HG02938 (cell line): ENCODE data around the gene IFNL1.
"Not testable (repeated sequence)": the region's sequence is repeated elsewhere in the genome, so short reads cannot be mapped to it uniquely, and the experiment has no call there.

Experiments
- ATAC-seq: cut with Tn5 transposase; IDR thresholded peaks from one replicate; pipeline ENCODE4 v1.9.1; 2021; ENCODE audit warnings: mild to moderate bottlenecking, moderate library complexity; ENCODE audit not compliant: unreplicated experiment

IFNL1 gene

DNA sequence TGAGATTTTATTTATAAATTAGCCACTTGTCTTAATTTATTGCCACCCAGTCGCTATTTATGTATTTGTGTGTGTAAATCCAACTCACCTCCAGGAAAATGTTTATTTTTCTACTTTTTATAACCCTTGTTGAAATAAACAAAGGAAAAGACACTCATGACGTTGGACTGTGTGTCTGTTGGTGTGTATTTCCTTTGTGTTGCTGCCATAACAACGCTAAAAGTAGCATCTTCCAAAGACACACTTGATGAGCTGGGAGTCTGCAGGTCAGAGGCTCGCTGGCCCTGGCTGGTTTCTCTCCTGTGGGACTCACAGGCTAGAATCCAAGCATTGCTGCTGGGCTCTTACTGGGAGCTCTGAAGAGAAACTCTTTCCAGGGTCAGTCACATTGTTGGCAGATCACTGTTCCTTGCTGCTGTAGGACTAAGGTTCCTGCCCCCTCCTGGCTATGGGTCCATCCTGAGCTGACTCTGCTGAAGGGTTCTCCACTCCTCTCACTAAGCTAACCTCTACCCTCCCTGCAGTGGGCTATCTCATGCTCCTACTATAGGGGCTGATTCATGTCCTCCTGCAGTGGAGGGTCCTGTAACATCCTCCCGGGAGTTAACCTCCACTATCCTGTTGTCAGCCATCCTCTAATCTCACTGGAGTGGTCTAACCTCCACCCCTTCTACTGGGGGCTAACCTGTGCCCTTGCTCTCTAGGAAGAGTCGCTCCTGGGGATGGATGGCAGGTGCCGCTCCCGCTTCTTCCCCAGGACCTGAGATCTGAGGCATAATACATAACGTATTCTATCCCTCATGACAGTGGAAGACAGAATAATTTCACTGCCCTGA, 26.0 kb upstream of the IFNL1 start:
- ATAC-seq, result no peak

DNA sequence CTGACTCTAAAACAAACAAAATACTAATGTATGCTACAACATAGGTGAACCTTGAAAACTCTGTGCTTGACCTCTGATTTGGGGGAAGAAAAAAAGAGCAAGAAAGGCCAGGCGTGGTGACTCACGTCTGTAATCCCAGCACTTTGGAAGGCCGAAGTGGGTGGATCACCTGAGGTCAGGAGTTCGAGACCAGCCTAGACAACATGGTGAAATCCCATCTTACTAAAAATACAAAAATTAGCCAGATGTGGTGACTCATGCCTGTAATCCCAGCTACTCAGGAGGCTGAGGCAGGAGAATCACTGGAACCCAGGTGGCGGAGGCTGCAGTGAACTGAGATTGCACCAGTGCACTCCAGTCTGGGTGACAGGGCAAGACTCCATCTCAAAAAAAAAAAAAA, 22.3 kb upstream of the IFNL1 start:
- not testable (repeated sequence) for ATAC-seq

DNA sequence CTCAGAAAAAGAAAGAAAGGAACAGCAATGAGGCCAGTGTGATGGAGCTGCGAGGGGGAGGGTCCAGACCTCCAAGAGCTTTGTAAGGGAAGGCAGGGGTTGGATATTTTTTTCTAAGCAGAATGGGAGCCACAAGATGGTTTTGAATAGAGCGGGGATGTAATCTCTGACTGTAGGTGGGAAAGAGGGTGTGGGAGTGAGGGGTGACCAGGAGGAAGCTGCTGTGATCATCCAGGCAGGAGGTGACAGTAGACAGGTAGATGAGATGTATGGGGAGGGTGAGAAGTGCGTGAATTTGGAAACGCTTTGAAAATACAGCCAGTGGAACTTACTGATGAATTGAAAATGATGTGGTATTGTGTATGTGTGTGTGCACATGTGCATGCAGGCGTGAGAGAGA, 20.6 kb upstream of the IFNL1 start:
- ATAC-seq, result no peak

- ATAC-seq, result no peak
These were observed 19.5 kb upstream of the IFNL1 start for GRCh38 chr19:39276740-39277139.

- no peak for ATAC-seq
These were observed 18.6 kb upstream of the IFNL1 start for GRCh38 chr19:39277598-39277997.

GRCh38 chr19:39282021-39282420, 14.2 kb upstream of the IFNL1 start:
- no peak for ATAC-seq

DNA sequence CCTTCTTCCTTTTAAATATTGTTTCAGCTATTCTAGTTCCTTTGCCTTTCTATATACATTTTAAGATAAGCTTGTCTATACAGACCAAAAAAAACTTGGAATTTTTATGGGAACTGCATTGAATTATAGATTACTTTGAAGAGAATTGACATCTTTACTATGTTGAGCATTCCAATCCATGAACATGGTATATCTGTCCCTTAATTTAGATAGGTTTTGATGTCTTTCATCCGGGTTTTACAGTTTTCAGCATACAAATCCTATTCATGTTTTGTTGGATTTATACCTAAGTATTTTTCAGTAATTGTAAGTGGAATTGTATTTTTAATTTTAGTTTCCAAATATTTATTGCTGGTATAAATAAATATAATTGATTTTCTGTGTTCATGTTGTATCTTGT, 12.2 kb upstream of the IFNL1 start:
- no peak for ATAC-seq

DNA sequence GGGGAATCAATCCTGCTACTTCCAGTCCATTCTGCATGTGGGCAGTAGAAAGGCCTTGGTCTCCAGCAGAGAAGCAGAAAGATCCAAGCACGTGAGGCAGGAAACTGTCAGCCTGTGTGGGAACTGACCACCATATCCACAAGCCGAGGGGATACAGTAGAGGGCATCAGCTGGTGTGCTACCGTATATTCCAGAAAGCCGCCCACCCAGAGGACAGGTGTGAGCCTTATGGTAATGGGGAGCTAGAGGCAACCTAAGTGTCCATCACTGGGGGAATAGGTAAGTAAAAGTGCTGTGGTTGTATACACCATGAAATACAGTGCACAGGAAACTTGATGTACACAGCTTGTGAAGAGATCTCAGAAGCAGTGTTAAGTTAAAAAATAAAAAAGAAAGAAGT, 2.8 kb upstream of the IFNL1 start:
- ATAC-seq, result no peak

DNA sequence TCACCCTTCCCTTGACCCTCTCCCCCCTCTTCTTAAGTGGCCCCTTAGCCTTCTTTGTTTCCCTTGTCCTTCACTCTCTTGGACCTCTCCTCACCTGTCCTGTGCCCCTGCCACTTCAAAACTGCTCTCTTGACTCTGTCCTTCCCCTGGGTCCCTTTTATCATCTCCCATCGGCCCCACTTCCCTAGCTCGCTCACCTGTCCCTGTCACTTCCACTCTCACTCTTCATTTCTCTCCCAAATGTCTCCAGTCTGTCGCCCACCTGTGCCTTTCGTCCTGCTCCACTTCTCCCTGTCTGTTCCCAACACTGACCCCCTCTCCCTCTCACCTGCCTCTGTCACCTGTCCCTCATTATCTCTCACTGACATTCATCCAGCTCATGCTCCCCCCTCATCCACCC, 699 bp downstream of the IFNL1 start:
- ATAC-seq, result no peak

DNA sequence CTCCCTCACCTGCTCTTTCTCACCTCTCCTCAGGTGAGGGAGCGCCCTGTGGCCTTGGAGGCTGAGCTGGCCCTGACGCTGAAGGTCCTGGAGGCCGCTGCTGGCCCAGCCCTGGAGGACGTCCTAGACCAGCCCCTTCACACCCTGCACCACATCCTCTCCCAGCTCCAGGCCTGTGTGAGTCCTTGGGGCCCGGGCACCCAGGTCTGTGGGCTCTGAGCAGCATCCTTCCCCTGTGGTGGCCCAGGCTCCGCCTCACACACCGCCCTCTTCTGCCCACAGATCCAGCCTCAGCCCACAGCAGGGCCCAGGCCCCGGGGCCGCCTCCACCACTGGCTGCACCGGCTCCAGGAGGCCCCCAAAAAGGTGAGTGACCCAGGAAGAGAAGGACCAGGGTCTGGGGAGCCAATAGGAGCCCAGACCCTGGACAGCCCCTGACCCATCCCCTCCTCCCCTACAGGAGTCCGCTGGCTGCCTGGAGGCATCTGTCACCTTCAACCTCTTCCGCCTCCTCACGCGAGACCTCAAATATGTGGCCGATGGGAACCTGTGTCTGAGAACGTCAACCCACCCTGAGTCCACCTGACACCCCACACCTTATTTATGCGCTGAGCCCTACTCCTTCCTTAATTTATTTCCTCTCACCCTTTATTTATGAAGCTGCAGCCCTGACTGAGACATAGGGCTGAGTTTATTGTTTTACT, 1.9 kb downstream of the IFNL1 start:
- ATAC-seq, result no peak

DNA sequence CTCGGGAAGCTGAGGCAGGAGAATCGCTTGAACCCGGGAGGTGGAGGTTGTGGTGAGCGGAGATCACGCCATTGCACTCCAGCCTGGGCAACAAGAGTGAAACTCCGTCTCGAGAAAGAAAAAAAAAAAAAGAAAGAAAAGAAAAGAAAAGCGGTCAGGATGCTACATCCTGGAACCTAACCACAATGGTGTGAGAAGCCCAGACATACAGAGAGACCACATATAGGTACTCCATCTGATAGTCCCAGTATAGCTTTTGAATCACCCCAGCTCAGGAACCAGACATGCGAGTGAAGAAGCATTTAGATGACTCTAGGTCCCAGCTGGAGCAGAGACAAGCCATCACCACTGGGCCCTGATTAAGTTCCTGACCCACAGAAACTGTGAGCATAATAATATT, 3.2 kb downstream of the IFNL1 start:
- ATAC-seq, result no peak

DNA sequence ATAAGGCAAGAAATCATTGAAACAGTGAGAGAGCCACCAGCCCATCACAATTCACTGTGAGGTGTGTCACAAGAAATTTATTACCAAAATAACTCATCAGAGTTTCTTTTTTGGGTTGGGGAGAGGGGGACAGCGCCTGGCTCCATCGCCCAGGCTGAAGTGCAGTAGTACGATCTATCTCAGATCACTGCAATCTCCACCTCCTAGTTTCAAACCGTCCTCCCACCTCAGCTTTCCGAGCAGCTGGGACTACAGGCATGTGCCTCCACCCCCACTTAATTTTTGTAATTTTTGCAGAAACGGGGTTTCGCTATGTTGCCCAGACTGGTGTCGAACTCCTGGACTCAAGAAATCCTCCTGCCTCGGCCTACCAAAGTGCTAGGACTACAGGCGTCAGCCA, 3.6 kb downstream of the IFNL1 start:
- ATAC-seq, result no peak

GRCh38 chr19:39301021-39301420, 4.8 kb downstream of the IFNL1 start:
- ATAC-seq, result no peak

GRCh38 chr19:39301562-39301961, 5.4 kb downstream of the IFNL1 start:
- no peak for ATAC-seq

DNA sequence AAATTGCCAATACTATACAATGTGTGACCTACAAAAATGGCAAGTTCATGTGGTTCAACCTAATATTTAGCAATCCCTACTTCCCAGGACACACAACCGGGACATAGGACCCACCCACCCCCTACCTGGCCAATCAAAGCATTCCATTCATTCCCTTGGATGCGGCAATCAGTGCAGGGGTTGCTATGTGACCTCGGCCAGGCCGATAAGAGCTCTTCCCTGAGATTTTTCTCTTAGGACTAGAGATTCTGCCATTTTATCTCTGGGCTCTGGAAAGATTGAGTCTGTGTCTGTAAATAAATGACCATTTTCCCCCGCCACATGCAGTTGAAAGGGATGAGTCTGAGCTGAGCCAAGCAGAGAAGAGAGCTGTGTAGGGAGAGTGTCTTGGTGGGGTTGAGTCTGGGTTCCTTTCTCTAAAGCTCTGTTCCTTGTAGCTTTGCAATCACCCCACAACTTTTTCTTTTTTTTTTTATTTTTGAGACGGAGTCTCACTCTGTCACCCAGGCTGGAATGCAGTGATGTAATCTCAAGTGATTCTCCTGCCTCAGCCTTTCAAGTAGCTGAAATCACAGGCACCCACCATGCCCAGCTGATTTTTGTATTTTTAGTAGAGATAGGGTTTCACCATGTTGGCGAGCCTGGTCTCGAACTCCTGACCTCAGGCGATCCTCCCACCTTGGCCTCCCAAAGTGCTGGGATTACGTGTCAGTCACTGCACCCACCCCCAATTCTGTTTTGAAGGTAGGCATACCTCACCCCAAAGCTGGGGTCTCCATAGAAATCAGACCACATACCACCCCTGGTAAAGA, 7.4 kb downstream of the IFNL1 start:
- ATAC-seq, result no peak

- ATAC-seq, result no peak
These were observed 7.9 kb downstream of the IFNL1 start for GRCh38 chr19:39304185-39304513.

- no peak for ATAC-seq
These were observed 8.7 kb downstream of the IFNL1 start for GRCh38 chr19:39304701-39305571.

GRCh38 chr19:39306075-39306474, 9.9 kb downstream of the IFNL1 start:
- no peak for ATAC-seq

DNA sequence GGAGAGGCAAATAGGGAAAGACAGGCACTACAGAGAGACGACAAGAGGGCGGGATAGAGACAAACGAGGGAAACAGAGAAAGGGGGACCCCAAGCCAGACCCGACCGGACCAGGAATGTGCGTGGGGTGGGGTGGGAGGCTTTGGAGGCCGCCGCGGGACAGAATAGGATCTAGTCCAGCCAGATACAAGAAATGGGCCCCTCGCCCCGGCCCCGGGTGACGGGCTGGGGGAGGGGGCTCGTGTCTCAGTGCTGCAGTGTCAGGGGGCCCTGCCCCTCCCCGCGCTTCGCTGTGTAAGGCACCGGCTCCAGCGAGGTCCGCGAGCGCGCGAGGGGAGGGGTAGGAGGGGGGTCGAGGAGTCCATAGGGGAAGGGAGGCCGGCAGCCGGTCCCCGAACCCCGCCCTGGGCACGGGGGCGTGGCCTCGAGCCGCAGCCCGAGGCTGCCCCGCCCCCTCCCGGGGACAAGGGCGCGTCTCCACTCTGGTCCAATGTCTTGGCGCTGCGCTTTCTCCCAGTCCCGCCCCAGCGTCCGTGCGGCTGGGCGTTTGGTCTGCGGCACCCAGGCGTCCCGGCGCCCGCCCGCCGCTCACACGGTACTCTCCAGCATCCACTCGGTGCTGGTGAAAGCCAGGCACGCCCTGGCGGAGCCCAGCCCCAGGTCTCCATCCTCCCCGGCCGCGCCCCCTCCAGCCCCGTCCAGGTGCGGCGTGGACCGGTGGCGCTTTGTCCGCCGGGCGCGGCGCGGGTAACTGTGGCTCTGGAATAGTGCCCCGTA, 11.0 kb downstream of the IFNL1 start:
- ATAC-seq, result no peak
